IMR-90 (cell line): Measurements from ENCODE around the gene ARX. TPM values are rescaled to one million over a fixed set of nuclear protein-coding genes. Genes with fewer than 3 reads are reported as not detected.

Source experiments
- ATAC-seq: fragments of 200-7000 bp; cut with Tn5 transposase; 2 replicates; pipeline ENCODE4 v1.9.1; 2020; ENCODE audit warnings: low read depth, mild to moderate bottlenecking, moderate library complexity
- BruUV-seq: library from RNA; stranded (reverse); fragments of 400-500 nt; replicated peaks from 2 replicates; lab custom pipeline; 2021; lab: Mats Ljungman, UMichigan
- CTCF ChIA-PET: fragments of 300-600 bp; formaldehyde crosslinking; extraction: SDS; loops from one replicate; lab custom pipeline; 2021; ENCODE audit warnings: antibody characterized with exemption; lab: Yijun Ruan, JAX
- POLR2A ChIA-PET: fragments of 300-600 bp; sonication (Branson Sonifier 250); formaldehyde crosslinking; loops from one replicate; lab custom pipeline; 2022; ENCODE audit warnings: antibody characterized with exemption; ENCODE audit not compliant: unreplicated experiment; lab: Charles Lee
- DNase-seq: peaks from one replicate; pipeline ENCODE4 v3.0.0; 2013
- H2AFZ ChIP-seq: replicated peaks from 2 replicates; pipeline ENCODE3; 2013; ENCODE audit warnings: low read length, mild to moderate bottlenecking; ENCODE audit not compliant: poor library complexity
- H2AK5ac ChIP-seq: 2 replicates; pipeline ENCODE4 v1.6.1; 2013; ENCODE audit warnings: low read depth, low read length, inconsistent platforms
- H2AK9ac ChIP-seq: replicated peaks from 2 replicates; pipeline ENCODE3; 2013; ENCODE audit warnings: mild to moderate bottlenecking, low read depth, low read length, moderate library complexity; ENCODE audit not compliant: poor library complexity
- H2BK120ac ChIP-seq: 2 replicates; pipeline ENCODE4 v1.6.1; 2013; ENCODE audit warnings: low read depth, low read length, inconsistent platforms
- H2BK15ac ChIP-seq: 3 replicates; pipeline ENCODE4 v1.6.1; 2013; ENCODE audit warnings: low read depth, low read length, inconsistent platforms
- H2BK20ac ChIP-seq: 2 replicates; pipeline ENCODE4 v1.6.1; 2013; ENCODE audit warnings: low read depth, mild to moderate bottlenecking, inconsistent platforms, low read length, moderate library complexity
- H2BK5ac ChIP-seq: 2 replicates; pipeline ENCODE4 v1.6.1; 2013; ENCODE audit warnings: mild to moderate bottlenecking, low read depth, low read length, inconsistent platforms; ENCODE audit not compliant: poor library complexity, severe bottlenecking
- H3K14ac ChIP-seq: replicated peaks from 2 replicates; pipeline ENCODE4 v1.6.1; 2013; ENCODE audit warnings: low read depth, low read length, inconsistent platforms
- H3K18ac ChIP-seq: 2 replicates; pipeline ENCODE4 v1.6.1; 2013; ENCODE audit warnings: low read depth, low read length, control low read depth
- H3K23ac ChIP-seq: 2 replicates; pipeline ENCODE4 v1.6.1; 2013; ENCODE audit warnings: low read depth, low read length, inconsistent platforms
- H3K27ac ChIP-seq: 2 replicates; pipeline ENCODE4 v1.5.1; 2013; ENCODE audit warnings: mild to moderate bottlenecking, control low read depth, low read length; ENCODE audit not compliant: insufficient read depth
- H3K27me3 ChIP-seq: 2 replicates; pipeline ENCODE4 v1.6.1; 2013; ENCODE audit warnings: low read length; ENCODE audit not compliant: control insufficient read depth, insufficient read depth
- H3K36me3 ChIP-seq: 2 replicates; pipeline ENCODE4 v1.6.1; 2013; ENCODE audit warnings: low read length, mixed read lengths; ENCODE audit not compliant: control insufficient read depth, insufficient read depth
- H3K4ac ChIP-seq: 2 replicates; pipeline ENCODE4 v1.6.1; 2013; ENCODE audit warnings: low read depth, low read length, inconsistent platforms
- H3K4me1 ChIP-seq: 2 replicates; pipeline ENCODE4 v1.6.1; 2013; ENCODE audit warnings: low read length, mixed read lengths; ENCODE audit not compliant: control insufficient read depth, insufficient read depth
- H3K4me2 ChIP-seq: 2 replicates; pipeline ENCODE4 v1.6.1; 2013; ENCODE audit warnings: low read depth, mild to moderate bottlenecking, control low read depth, low read length, moderate library complexity
- H3K4me3 ChIP-seq: 2 replicates; pipeline ENCODE4 v1.5.1; 2013; ENCODE audit warnings: low read depth, mild to moderate bottlenecking, control low read depth, low read length, moderate library complexity; ENCODE audit not compliant: insufficient read depth
- H3K56ac ChIP-seq: 2 replicates; pipeline ENCODE4 v1.6.1; 2013; ENCODE audit warnings: low read length, inconsistent platforms; ENCODE audit not compliant: insufficient read depth; ENCODE audit errors: extremely low read depth
- H3K79me1 ChIP-seq, 2 experiments: 2 replicates each; pipeline ENCODE4 v1.6.1; 2013; ENCODE audit warnings: low read length in 2 of 2, inconsistent platforms in 1 of 2, low read depth in 1 of 2
- H3K9ac ChIP-seq: 2 replicates; pipeline ENCODE4 v1.6.1; 2013; ENCODE audit warnings: low read depth, low read length, control low read depth
- H3K9me1 ChIP-seq: 2 replicates; pipeline ENCODE4 v1.6.1; 2013; ENCODE audit warnings: low read length, inconsistent platforms; ENCODE audit not compliant: insufficient read depth
- H3K9me3 ChIP-seq: 2 replicates; pipeline ENCODE4 v1.6.1; 2013; ENCODE audit warnings: low read length; ENCODE audit not compliant: control insufficient read depth, insufficient read depth
- H4K20me1 ChIP-seq: 2 replicates; pipeline ENCODE4 v1.6.1; 2013; ENCODE audit warnings: low read length, inconsistent platforms; ENCODE audit not compliant: insufficient read depth
- H4K5ac ChIP-seq: 2 replicates; pipeline ENCODE4 v1.6.1; 2013; ENCODE audit warnings: mild to moderate bottlenecking, low read depth, low read length, control low read depth
- H4K8ac ChIP-seq, 2 experiments: 2 replicates each; pipeline ENCODE4 v1.6.1; 2013; ENCODE audit warnings: low read depth in 2 of 2, low read length in 2 of 2, control low read depth in 1 of 2, inconsistent platforms in 1 of 2
- H4K91ac ChIP-seq: 2 replicates; pipeline ENCODE4 v1.6.1; 2013; ENCODE audit warnings: low read depth, low read length, inconsistent platforms; ENCODE audit not compliant: insufficient read depth
- CEBPB ChIP-seq: IDR thresholded peaks from 2 replicates; pipeline ENCODE4 v1.6.1; 2012; ENCODE audit warnings: low read depth, low read length, improper control_type of control experiment
- MAZ ChIP-seq: IDR thresholded peaks from 2 replicates; pipeline ENCODE4 v1.6.1; 2012; ENCODE audit warnings: low read depth, mild to moderate bottlenecking, low read length, improper control_type of control experiment, moderate library complexity, borderline replicate concordance
- MXI1 ChIP-seq: IDR thresholded peaks from 2 replicates; pipeline ENCODE4 v1.6.1; 2012; ENCODE audit warnings: low read depth, mild to moderate bottlenecking, low read length, moderate library complexity, borderline replicate concordance
- RCOR1 ChIP-seq: IDR thresholded peaks from 2 replicates; pipeline ENCODE4 v1.6.1; 2012; ENCODE audit warnings: mild to moderate bottlenecking, low read length, improper control_type of control experiment; ENCODE audit not compliant: insufficient replicate concordance
- RFX5 ChIP-seq: IDR thresholded peaks from 2 replicates; pipeline ENCODE4 v1.8.0; 2012; ENCODE audit warnings: low read depth, mild to moderate bottlenecking, low read length, moderate library complexity
- SMC3 ChIP-seq: fragments of 150-350 bp; IDR thresholded peaks from 2 replicates; pipeline ENCODE4 v1.6.1; 2016; ENCODE audit warnings: low read depth, mild to moderate bottlenecking, antibody characterized with exemption, low read length, moderate library complexity
- WGBS, 2 experiments: methylation state at CpG; one replicate each; pipeline versions ENCODE4 v1.1.5 to v1.1.7; 2013; ENCODE audit warnings: missing lambda C conversion rate in 2 of 2; ENCODE audit not compliant: insufficient read length in 1 of 2; ENCODE audit errors: extremely low coverage in 2 of 2; 5-methylcytosine and 5-hydroxymethylcytosine counted together
- dilution Hi-C: fragments of 300-500 bp; cut with HindIII; formaldehyde crosslinking; loops from one replicate; pipeline ENCODE4 v1.14.3; 2018; ENCODE audit warnings: low sequenced_read_pairs; ENCODE audit not compliant: unreplicated experiment
- in situ Hi-C: fragments of 300-500 bp; cut with MboI; formaldehyde crosslinking; loops from 3 replicates; pipeline ENCODE4 v1.14.3; 2019; ENCODE audit warnings: low sequenced_read_pairs, inconsistent platforms, mixed read lengths
- intact Hi-C: fragments of 100-400 bp; cut with micrococcal nuclease; formaldehyde crosslinking; loops from 2 replicates; pipeline ENCODE4 v1.10.0; 2022
- polyA plus RNA-seq, 3 experiments: library from polyadenylated mRNA; depleted of rRNA; stranded (reverse); fragments of >200 nt; gene quantifications; 2 replicates each; pipeline ENCODE4 v1.2.3, GENCODE V29; 2012; ENCODE audit warnings: low replicate concordance in 1 of 3
- total RNA-seq: library from RNA; depleted of rRNA; stranded (reverse); fragments of >200 nt; gene quantifications from 2 replicates; pipeline ENCODE4 v1.2.3, GENCODE V29; 2012

The ARX gene
- total and polyA plus RNA-seq, 2 of the 4 experiments (the other 2 are of a cell fraction), result not detected

- H2AK9ac ChIP-seq, result no peak overlapping the region
- no peaks in the 10 kb centered on the region; the same call in 1 of the 2 replicates for H3K4me1 ChIP-seq
- TF ChIP-seq MXI1 (no peak), RCOR1 (no peak), RFX5 (no peak), SMC3 (no peak), MAZ (no peak), CEBPB (no peak)
Observed at GRCh38 chrX:25014366-25014838, 1.4 kb downstream of the ARX start.

More at GRCh38 chrX:25014366-25014838, 1.4 kb downstream of the ARX start:
- Histone ChIP-seq H2BK20ac (no peak overlapping the region), H4K20me1 (no peaks in the 10 kb centered on the region; the same call in 1 of the 2 replicates), H3K9me1 (no peaks in the 10 kb centered on the region), H3K9ac (no peak overlapping the region), H3K18ac (no peak overlapping the region), H3K4me3 (no peak overlapping the region), H3K23ac (no peak overlapping the region), H3K27me3 (peaks cover 83% of the 10 kb centered on the region), H4K8ac (no peak overlapping the region), H3K79me1 (no peaks in the 10 kb centered on the region), H2BK15ac (no peak overlapping the region), H3K27ac (no peak overlapping the region), H3K4ac (no peak overlapping the region), H3K56ac (no peak overlapping the region), H2AFZ (no peak overlapping the region), H2AK5ac (no peak overlapping the region), H3K9me3 (peaks cover 18% of the 10 kb centered on the region; the same call in 1 of the 2 replicates), H2BK120ac (no peak overlapping the region), H3K4me2 (no peak overlapping the region), H4K91ac (no peak overlapping the region), H2BK5ac (no peak overlapping the region), H4K5ac (no peak overlapping the region), H3K36me3 (no peaks in the 10 kb centered on the region), H3K14ac (no peak overlapping the region)
- dilution Hi-C loops (no loop called here), intact Hi-C loops (no loop called here), in situ Hi-C loops (no loop called here)
- WGBS, 2 experiments, result no CpG with 5 or more reads among the region's 19 CpGs
- ChIA-PET CTCF (no interaction called here), POLR2A (no interaction called here)
- ATAC-seq (no peak), DNase-seq (no peak)
- no TSS peak for BruUV-seq
